ENCODE data around the gene CLIC4.

CLIC4 gene

GRCh38 chr1:24862775-24863483 is 117.7 kb downstream of the CLIC4 start:
- no peak for DNase-seq

- no peak for DNase-seq
Observed at GRCh38 chr1:24864370-24864777, 119.1 kb downstream of the CLIC4 start.

- DNase-seq: no peak
Observed at GRCh38 chr1:24865168-24865567, 119.9 kb downstream of the CLIC4 start.

GRCh38 chr1:24865587-24865986 is 120.3 kb downstream of the CLIC4 start:
- DNase-seq: no peak

- DNase-seq: no peak
Observed at GRCh38 chr1:24866211-24867083, 121.2 kb downstream of the CLIC4 start.

- DNase-seq: no peak
Observed at GRCh38 chr1:24867084-24867870, 122.0 kb downstream of the CLIC4 start.

- DNase-seq: no peak
Observed at GRCh38 chr1:24868016-24868875, 123.0 kb downstream of the CLIC4 start.

GRCh38 chr1:24870551-24871195 is 125.4 kb downstream of the CLIC4 start:
- no peak for DNase-seq

GRCh38 chr1:24871306-24871901 is 126.2 kb downstream of the CLIC4 start:
- DNase-seq: no peak

- DNase-seq: no peak
Observed at GRCh38 chr1:24872061-24872850, 127.0 kb downstream of the CLIC4 start.

- DNase-seq: no peak
Observed at GRCh38 chr1:24873148-24873547, 127.9 kb downstream of the CLIC4 start.

- no peak for DNase-seq
Observed at GRCh38 chr1:24874056-24874455, 128.8 kb downstream of the CLIC4 start.

GRCh38 chr1:24874611-24875234 is 129.5 kb downstream of the CLIC4 start:
- no peak for DNase-seq

- no peak for DNase-seq
Observed at GRCh38 chr1:24875257-24875656, 130.0 kb downstream of the CLIC4 start.

- no peak for DNase-seq
Observed at GRCh38 chr1:24875991-24876506, 130.8 kb downstream of the CLIC4 start.

- no peak for DNase-seq
Observed at GRCh38 chr1:24878045-24878444, 132.8 kb downstream of the CLIC4 start.

GRCh38 chr1:24878775-24879742 is 133.8 kb downstream of the CLIC4 start:
- no peak for DNase-seq

- DNase-seq: no peak
Observed at GRCh38 chr1:24881034-24881433, 135.8 kb downstream of the CLIC4 start.

- DNase-seq: no peak
Observed at GRCh38 chr1:24884751-24885150, 139.5 kb downstream of the CLIC4 start.
